GM13976 (cell line): ENCODE results near the gene TMEM163.
A peak's percentile ranks its signal among the peaks of the same experiment; 100 is the strongest.
"Not testable (repeated sequence)": the region's sequence is repeated elsewhere in the genome, so short reads cannot be mapped to it uniquely, and the experiment has no call there.

Experiments used
- DNase-seq: peaks from one replicate; pipeline ENCODE4 v3.0.0; 2012; ENCODE audit warnings: low spot score
- in situ Hi-C: fragments of 300-500 bp; cut with MboI; formaldehyde crosslinking; loops from one replicate; pipeline ENCODE4 v1.12.0; 2022; ENCODE audit warnings: low sequenced_read_pairs, mixed read lengths, inconsistent platforms; ENCODE audit not compliant: unreplicated experiment
- TF ChIP-seq, protein P1 (sequence below): IDR thresholded peaks from 2 replicates; pipeline ENCODE4 v1.5.1; 2012; ENCODE audit warnings: borderline replicate concordance, mild to moderate bottlenecking; ENCODE audit not compliant: insufficient read depth; ENCODE audit errors: extremely low read depth, missing control alignments, control extremely low read depth

Gene TMEM163

DNA sequence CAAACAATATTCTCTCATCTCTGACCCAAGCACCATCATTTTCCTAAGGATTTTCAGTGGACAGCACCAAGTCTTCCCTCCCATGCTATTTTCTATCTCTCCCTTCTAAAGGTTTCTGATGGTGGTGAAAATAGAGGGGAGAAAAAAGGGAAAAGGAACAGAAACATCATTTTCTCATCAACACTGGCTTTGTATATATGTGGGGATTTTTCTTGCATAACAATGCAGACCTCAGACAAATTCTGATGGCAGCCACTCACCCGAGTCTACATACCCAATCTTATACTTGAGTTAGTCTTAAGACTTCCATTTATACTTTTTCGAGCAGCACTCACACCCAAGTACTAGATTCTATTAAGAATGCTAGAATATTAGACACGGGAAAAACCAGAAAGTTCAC, 95.8 kb downstream of the TMEM163 start:
- in situ Hi-C loops, result no loop called here
- TF ChIP-seq, protein P1, sequence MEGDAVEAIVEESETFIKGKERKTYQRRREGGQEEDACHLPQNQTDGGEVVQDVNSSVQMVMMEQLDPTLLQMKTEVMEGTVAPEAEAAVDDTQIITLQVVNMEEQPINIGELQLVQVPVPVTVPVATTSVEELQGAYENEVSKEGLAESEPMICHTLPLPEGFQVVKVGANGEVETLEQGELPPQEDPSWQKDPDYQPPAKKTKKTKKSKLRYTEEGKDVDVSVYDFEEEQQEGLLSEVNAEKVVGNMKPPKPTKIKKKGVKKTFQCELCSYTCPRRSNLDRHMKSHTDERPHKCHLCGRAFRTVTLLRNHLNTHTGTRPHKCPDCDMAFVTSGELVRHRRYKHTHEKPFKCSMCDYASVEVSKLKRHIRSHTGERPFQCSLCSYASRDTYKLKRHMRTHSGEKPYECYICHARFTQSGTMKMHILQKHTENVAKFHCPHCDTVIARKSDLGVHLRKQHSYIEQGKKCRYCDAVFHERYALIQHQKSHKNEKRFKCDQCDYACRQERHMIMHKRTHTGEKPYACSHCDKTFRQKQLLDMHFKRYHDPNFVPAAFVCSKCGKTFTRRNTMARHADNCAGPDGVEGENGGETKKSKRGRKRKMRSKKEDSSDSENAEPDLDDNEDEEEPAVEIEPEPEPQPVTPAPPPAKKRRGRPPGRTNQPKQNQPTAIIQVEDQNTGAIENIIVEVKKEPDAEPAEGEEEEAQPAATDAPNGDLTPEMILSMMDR, result no peak
- peak; percentile 29 for DNase-seq

DNA sequence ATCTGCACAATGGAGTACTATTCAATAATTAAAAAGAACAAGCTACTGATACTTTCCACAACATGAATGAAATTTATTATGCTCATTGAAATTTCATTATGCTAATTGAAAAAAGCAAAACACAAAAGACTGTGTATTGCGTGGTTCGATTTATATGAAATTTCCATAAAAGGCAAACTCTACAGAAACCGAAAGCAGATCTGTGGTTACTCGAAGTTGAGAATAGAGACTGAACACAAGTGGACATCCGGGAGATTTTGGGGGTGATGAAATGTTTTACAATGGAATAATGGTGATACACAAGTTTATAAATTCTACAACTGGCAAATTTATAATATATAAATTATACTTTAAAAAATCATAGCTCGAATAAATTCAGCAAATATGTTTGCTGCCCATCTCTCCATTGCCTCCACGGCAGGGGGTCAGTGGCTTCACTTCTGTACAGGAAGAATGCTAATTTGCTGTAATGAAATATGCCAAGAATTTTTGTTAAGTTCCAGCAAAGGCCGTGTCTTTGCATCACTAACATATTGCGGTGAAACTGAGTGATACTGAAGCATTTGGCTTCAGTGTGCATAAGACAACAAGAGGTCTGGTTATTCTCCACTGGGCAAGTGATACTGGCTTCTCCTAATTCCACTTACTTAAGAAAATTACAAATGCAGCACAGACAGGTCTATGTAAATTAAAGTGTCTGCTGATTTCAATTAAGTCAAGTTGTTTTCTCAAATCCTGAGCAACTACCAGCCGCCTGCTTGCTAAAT, 96.7 kb downstream of the TMEM163 start:
- in situ Hi-C loops, result no loop called here
- no peak for DNase-seq
- TF ChIP-seq, protein P1, result no peak

DNA sequence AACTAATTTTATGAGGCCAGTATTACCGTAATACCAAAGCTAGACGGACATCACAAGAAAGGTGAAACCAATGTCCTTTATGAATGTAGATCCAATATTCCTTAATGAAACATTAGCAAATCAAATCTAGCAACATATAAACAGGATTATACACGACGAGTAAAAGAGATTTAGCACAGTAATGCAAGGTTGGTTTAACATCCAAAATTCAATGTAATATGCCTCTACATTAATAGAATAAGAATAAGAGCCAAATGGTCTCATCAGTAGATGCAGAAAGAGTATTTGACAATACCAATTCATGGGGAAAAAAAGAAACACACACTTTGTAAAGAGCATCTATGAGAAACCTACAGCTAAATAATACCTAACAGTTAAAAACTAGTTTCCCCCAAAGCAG, 99.5 kb downstream of the TMEM163 start:
- TF ChIP-seq, protein P1, result no peak
- in situ Hi-C loops, result no loop called here
- DNase-seq, result no peak

DNA sequence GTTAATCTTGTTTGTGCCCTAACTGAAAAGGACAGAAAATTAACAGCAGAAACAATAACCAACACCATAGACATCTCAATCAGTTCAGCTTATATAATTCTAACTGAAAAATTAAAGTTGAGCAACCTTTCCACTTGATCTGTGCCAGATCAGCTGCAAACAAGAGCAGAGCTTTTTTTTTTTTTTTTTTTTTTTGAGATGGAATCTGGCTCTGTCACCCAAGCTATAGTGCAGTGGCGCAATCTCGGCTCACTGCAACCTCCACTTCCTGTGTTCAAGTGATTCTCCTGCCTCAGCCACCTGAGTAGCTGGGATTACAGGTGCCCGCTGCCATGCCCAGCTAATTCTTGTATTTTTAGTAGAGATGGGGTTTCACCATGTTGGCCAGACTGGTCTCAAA, 103.3 kb downstream of the TMEM163 start:
- DNase-seq, in situ Hi-C loops: not testable (repeated sequence)

DNA sequence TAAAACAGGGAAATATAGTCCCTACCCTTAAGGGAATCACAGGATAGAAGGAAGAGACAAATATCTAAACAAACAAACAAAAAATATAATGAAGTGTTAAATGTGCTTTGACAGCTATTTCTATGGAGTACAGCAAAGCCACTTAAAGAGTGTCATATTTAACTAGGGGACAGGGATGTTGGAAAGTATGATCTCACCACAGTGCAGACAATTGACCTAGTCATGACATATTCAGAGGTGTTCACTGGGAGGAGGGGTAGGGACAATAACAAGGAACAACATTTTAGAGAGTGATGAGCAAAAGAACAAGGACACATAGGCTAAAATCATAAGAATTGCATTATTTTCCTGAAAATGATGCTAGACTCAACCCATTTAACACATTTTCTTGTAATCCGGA, 107.5 kb downstream of the TMEM163 start:
- TF ChIP-seq, protein P1, result no peak
- in situ Hi-C loops, result no loop called here
- DNase-seq, result no peak

DNA sequence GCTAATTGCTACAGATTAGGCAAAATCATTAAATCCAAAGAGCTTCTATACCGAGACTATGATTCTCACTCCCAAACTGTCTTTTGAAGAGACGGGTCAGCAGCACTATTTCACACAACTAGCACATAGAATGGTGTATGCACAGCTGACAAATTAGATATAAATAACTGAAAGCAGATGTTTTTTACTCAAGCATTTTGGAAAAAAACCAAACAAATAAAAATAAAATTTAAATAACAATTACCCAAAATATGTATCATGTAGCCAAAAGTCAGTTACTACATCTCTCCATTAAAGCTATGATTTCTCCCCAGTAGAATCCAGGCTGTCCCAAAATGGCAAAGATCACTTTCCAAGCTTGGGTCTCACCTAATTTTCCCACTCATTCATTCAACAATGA, 107.9 kb downstream of the TMEM163 start:
- TF ChIP-seq, protein P1, result no peak
- in situ Hi-C loops, result no loop called here
- no peak for DNase-seq

DNA sequence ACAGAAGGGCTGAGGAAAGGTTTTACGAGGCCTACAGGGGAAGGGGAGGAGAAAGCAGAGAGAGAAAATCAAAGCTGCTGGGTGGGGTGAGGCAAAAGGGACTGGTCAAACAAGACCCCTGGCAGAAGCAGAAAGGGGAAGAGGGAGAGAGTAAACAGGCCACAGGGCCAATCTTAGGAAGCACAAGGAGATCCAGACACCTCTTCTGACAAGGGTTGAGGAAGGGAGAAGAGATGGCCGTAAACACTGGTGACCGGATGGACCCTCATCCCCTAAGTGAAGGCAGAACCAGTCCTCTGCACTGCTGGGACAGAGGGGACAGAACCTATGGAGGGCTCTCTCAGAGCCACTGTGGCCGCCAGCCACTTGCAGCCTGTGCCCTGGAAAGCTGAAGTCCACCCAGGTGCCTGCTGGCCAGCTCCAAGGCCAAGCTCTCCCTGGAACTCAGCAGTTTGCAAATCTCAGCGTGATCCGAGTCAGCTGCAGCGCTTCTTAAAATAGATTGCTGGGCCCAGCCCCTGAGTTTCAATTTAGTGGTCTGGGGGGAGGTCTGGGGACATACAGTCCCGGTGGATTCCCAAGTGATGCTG, 108.8 kb downstream of the TMEM163 start:
- TF ChIP-seq, protein P1, result no peak
- in situ Hi-C loops, result no loop called here
- DNase-seq, result no peak
